LNCAP (cell line): ENCODE data around the gene SLC25A47.

Source experiments
- CTCF ChIP-seq: fragments of 450-650 bp; IDR thresholded peaks from 2 replicates; pipeline ENCODE4 v1.5.1; 2017; ENCODE audit warnings: mild to moderate bottlenecking

The SLC25A47 gene

GRCh38 chr14:100305324-100306100 is 17.6 kb upstream of the SLC25A47 start:
- no peak for TF ChIP-seq CTCF

- no peak for TF ChIP-seq CTCF
These were observed 16.8 kb upstream of the SLC25A47 start, which contains the start of gene SLC25A29 for GRCh38 chr14:100306101-100306997. SLC25A29 (minus strand) TSS chr14:100306444; CDS start chr14:100306232, 212 bp downstream.

GRCh38 chr14:100306998-100307765 is 16.0 kb upstream of the SLC25A47 start:
- TF ChIP-seq CTCF, result no peak

- TF ChIP-seq CTCF, result no peak
These were observed 15.2 kb upstream of the SLC25A47 start for GRCh38 chr14:100307766-100308426.

- no peak for TF ChIP-seq CTCF
These were observed 14.0 kb upstream of the SLC25A47 start for GRCh38 chr14:100309028-100309737.

GRCh38 chr14:100312877-100313400 is 10.2 kb upstream of the SLC25A47 start:
- TF ChIP-seq CTCF, result no peak
